ENCODE results near the gene NAB2.

DNA sequence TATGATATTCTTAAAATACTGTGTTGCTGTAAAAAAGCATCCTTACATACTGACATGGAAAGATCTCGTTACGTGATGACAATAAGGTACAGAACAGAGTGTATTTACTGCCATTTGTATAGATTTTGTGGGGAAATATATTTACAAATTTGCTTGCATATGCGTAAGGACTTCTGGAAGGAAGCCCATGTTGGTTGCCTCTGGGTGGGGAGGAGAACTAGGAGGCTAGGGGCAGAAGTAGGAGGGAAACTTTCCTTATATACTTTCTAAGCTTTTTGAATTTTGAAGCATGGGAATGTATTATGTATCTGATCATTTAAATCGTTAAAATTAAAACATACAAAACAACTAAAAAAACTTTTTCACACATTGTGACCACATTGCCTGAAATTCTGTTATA is 48.7 kb upstream of the NAB2 start:
- TF ChIP-seq, protein P1, sequence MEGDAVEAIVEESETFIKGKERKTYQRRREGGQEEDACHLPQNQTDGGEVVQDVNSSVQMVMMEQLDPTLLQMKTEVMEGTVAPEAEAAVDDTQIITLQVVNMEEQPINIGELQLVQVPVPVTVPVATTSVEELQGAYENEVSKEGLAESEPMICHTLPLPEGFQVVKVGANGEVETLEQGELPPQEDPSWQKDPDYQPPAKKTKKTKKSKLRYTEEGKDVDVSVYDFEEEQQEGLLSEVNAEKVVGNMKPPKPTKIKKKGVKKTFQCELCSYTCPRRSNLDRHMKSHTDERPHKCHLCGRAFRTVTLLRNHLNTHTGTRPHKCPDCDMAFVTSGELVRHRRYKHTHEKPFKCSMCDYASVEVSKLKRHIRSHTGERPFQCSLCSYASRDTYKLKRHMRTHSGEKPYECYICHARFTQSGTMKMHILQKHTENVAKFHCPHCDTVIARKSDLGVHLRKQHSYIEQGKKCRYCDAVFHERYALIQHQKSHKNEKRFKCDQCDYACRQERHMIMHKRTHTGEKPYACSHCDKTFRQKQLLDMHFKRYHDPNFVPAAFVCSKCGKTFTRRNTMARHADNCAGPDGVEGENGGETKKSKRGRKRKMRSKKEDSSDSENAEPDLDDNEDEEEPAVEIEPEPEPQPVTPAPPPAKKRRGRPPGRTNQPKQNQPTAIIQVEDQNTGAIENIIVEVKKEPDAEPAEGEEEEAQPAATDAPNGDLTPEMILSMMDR (IDR thresholded peaks at IDR 0.05; ENCODE audit: low read length): no peak
- no peak for TF ChIP-seq EZH2 (IDR thresholded peaks at IDR 0.05; ENCODE audit: borderline replicate concordance, low read length)
